Neutrophil (primary cell): ENCODE measurements around the gene EFNA5.

ENCODE experiments used
- H3K27ac ChIP-seq: fragments of 200-600 bp; sonication (generic); 2 replicates; pipeline ENCODE4 v1.5.1; 2016; ENCODE audit warnings: mild to moderate bottlenecking, moderate library complexity
- H3K27me3 ChIP-seq: fragments of 200-600 bp; sonication (generic); 2 replicates; pipeline ENCODE4 v1.6.0; 2016; ENCODE audit warnings: mild to moderate bottlenecking
- H3K36me3 ChIP-seq: fragments of 200-600 bp; sonication (generic); 2 replicates; pipeline ENCODE4 v1.5.1; 2017
- H3K4me1 ChIP-seq, 2 experiments: fragments of 200-600 bp in 1 of 2; sonication (generic) in 1 of 2; 1 replicate in 1 of 2; 2 replicates in 1 of 2; pipeline versions ENCODE4 v1.5.1 to v1.6.1; 2013 to 2016; ENCODE audit warnings: low read depth in 1 of 2, low read length in 1 of 2, mild to moderate bottlenecking in 1 of 2, moderate library complexity in 1 of 2; ENCODE audit not compliant: control insufficient read depth in 1 of 2, insufficient read depth in 1 of 2
- H3K4me3 ChIP-seq, 2 experiments: fragments of 200-600 bp in 1 of 2; sonication (generic) in 1 of 2; 1 replicate in 1 of 2; 2 replicates in 1 of 2; pipeline ENCODE4 v1.5.1; 2013 to 2016; ENCODE audit warnings: low read depth in 1 of 2, low read length in 1 of 2, mild to moderate bottlenecking in 1 of 2, moderate library complexity in 1 of 2
- H3K9me3 ChIP-seq: fragments of 200-600 bp; sonication (generic); 2 replicates; pipeline ENCODE4 v1.5.1; 2016
- CTCF ChIP-seq: fragments of 200-600 bp; sonication (generic); IDR thresholded peaks from 2 replicates; pipeline ENCODE4 v1.5.1; 2016; ENCODE audit warnings: antibody characterized with exemption

EFNA5 gene

GRCh38 chr5:107639990-107640389 lies 30.7 kb downstream of the EFNA5 start:
- Histone ChIP-seq H3K36me3 (no peaks in the 10 kb centered on the region), H3K9me3 (no peaks in the 10 kb centered on the region), H3K27ac (no peak overlapping the region), H3K4me1 (no peaks in the 10 kb centered on the region), H3K27me3 (no peaks in the 10 kb centered on the region), H3K4me3 (no peak overlapping the region)
- no peak for TF ChIP-seq CTCF

- no peaks in the 10 kb centered on the region for H3K4me1 ChIP-seq
- no peak for TF ChIP-seq CTCF
- H3K27ac ChIP-seq, result no peak overlapping the region
Measured at GRCh38 chr5:107636555-107636954, 34.2 kb downstream of the EFNA5 start.

GRCh38 chr5:107636068-107636467 lies 34.7 kb downstream of the EFNA5 start:
- no peaks in the 10 kb centered on the region for H3K9me3 ChIP-seq
- no peaks in the 10 kb centered on the region for H3K27me3 ChIP-seq
- no peaks in the 10 kb centered on the region for H3K4me1 ChIP-seq
- no peak overlapping the region for H3K4me3 ChIP-seq
- no peaks in the 10 kb centered on the region for H3K36me3 ChIP-seq
- H3K27ac ChIP-seq, result no peak overlapping the region
- TF ChIP-seq CTCF, result no peak

More at GRCh38 chr5:107636555-107636954, 34.2 kb downstream of the EFNA5 start:
- no peaks in the 10 kb centered on the region for H3K9me3 ChIP-seq
- H3K27me3 ChIP-seq, result no peaks in the 10 kb centered on the region
- H3K36me3 ChIP-seq, result no peaks in the 10 kb centered on the region
- H3K4me3 ChIP-seq, result no peak overlapping the region

GRCh38 chr5:107634981-107635848 lies 35.5 kb downstream of the EFNA5 start:
- Histone ChIP-seq H3K4me3 (no peak overlapping the region), H3K36me3 (no peaks in the 10 kb centered on the region), H3K27me3 (no peaks in the 10 kb centered on the region), H3K4me1 (no peaks in the 10 kb centered on the region), H3K27ac (no peak overlapping the region), H3K9me3 (no peaks in the 10 kb centered on the region)
- no peak for TF ChIP-seq CTCF

- no peak overlapping the region for H3K4me3 ChIP-seq
- H3K9me3 ChIP-seq, result no peaks in the 10 kb centered on the region
- H3K27ac ChIP-seq, result no peak overlapping the region
- no peaks in the 10 kb centered on the region for H3K4me1 ChIP-seq
- H3K36me3 ChIP-seq, result no peaks in the 10 kb centered on the region
- no peak for TF ChIP-seq CTCF
- no peaks in the 10 kb centered on the region for H3K27me3 ChIP-seq
Measured at GRCh38 chr5:107633171-107633901, 37.4 kb downstream of the EFNA5 start.
